Measurements from ENCODE around the gene NKPD1.

NKPD1 gene

DNA sequence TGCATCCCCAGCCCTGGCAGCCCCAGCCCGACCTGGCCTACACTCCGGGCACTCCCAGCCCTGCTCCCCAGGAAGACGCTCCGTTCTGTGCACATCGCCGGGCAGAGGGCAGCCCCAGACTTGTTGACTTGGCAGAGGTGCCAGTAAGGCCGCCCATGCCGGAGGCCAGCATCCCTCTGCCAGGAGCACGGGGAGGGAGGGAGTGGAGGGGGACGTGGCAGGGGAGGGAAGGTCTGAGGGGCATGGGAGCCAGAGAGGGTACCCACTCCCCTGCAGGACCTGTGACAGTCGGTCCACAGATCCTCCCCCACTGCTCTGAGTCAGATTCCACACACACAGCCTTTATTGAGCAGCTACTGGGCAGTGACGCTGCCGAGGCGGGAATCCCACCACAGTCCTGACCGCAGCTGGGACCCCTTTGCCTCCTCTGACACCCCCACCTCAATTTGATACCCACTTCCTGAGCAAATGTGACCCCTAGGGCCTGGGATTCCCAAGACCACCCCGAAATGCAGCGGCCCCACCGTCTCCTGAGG is 1.9 kb upstream of the NKPD1 start:
- H3K27ac ChIP-seq (ENCODE audit: low read depth, low read length, severe bottlenecking), result no peak overlapping the region
- peaks cover 17% of the 10 kb centered on the region for H3K4me1 ChIP-seq (ENCODE audit: control insufficient read depth, insufficient read depth, low read length, poor library complexity, severe bottlenecking)
- no peak overlapping the region for H3K4me3 ChIP-seq (ENCODE audit: extremely low read depth, insufficient read depth, low read length, poor library complexity, severe bottlenecking)
- no peaks in the 10 kb centered on the region for H3K36me3 ChIP-seq (ENCODE audit: control insufficient read depth, insufficient read depth, low read length)
- H3K9me3 ChIP-seq (ENCODE audit: control insufficient read depth, low read length), result no peaks in the 10 kb centered on the region
- WGBS, 2 experiments (ENCODE audit: insufficient coverage in 2 of 2), result 94 to 96% methylated on average over 7 to 17 of the region's 18 CpGs

DNA sequence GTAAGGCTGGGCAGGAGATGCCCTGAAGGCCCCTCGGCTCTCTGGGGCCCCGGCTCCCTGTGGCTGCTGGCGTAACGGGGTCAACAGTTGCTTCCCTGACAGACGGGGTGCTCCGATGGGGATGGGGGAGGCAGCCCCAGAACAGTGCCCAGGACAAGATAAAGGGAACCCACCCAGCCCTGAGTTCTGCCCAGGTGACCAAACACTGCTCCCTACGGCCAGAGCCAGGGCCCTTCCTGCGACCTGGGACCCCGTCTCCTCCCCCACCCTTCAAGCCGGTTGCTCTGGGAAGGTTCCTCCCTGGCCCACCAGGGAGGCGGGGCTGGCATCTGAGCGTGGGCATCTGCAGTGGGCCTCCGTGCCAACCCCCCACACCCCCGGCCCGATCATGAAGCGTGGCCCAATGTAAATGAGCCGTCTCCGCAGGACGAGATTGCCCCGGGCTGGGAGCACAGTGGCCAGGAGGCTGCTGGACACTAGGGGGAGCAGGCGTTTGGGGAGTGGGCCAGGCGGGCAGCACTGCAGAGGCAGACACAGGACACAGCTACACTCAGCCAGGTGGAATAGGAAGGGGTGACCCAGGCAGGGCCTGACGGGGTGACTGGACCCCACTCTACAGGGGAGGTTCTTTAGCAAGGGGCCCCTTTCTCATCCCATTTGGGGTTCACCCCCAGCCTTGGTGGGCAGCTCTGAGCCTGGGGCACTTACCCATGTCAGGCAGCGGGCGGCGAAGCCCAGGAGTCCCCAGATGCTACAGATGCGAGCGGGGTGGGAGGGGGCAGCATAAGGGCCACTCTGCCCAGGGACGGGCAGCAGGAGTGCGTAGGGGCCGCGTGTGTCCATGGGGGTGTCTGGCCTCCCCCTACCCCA is 1.2 kb upstream of the NKPD1 start:
- Histone ChIP-seq H3K4me1 (ENCODE audit: control insufficient read depth, insufficient read depth, low read length, poor library complexity, severe bottlenecking) (peaks cover 17% of the 10 kb centered on the region), H3K9me3 (ENCODE audit: control insufficient read depth, low read length) (no peaks in the 10 kb centered on the region), H3K36me3 (ENCODE audit: control insufficient read depth, insufficient read depth, low read length) (no peaks in the 10 kb centered on the region), H3K27ac (ENCODE audit: low read depth, low read length, severe bottlenecking) (no peak overlapping the region), H3K4me3 (ENCODE audit: extremely low read depth, insufficient read depth, low read length, poor library complexity, severe bottlenecking) (no peak overlapping the region)
- WGBS, 2 experiments (ENCODE audit: insufficient coverage in 2 of 2), result 44 to 57% methylated on average over 20 to 25 of the region's 32 CpGs

DNA sequence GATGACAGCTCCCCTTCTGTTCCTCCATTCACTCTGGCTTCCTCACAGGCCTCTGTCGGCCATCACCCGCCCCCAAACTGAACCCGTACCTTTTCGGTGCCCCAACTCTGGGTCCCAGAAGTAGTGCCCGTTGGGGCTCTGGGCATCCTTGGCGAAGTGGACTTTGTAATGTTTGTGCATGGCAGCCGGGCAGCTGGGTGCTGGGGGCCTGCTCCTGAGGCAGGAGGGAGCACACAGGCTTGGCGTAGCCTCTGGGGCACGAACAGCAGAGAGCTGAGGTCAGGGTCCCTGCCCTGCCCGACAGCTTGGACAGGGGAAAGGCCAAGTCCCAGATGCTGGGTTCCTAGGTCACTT is 834 bp downstream of the NKPD1 start:
- H3K4me1 ChIP-seq (ENCODE audit: control insufficient read depth, insufficient read depth, low read length, poor library complexity, severe bottlenecking), result peaks cover 15% of the 10 kb centered on the region
- H3K36me3 ChIP-seq (ENCODE audit: control insufficient read depth, insufficient read depth, low read length), result no peaks in the 10 kb centered on the region
- H3K4me3 ChIP-seq (ENCODE audit: extremely low read depth, insufficient read depth, low read length, poor library complexity, severe bottlenecking), result no peak overlapping the region
- 88 to 94% methylated on average over 9 to 10 of the region's 10 CpGs for WGBS, 2 experiments (ENCODE audit: insufficient coverage in 2 of 2)
- H3K27ac ChIP-seq (ENCODE audit: low read depth, low read length, severe bottlenecking), result no peak overlapping the region
- no peaks in the 10 kb centered on the region for H3K9me3 ChIP-seq (ENCODE audit: control insufficient read depth, low read length)

DNA sequence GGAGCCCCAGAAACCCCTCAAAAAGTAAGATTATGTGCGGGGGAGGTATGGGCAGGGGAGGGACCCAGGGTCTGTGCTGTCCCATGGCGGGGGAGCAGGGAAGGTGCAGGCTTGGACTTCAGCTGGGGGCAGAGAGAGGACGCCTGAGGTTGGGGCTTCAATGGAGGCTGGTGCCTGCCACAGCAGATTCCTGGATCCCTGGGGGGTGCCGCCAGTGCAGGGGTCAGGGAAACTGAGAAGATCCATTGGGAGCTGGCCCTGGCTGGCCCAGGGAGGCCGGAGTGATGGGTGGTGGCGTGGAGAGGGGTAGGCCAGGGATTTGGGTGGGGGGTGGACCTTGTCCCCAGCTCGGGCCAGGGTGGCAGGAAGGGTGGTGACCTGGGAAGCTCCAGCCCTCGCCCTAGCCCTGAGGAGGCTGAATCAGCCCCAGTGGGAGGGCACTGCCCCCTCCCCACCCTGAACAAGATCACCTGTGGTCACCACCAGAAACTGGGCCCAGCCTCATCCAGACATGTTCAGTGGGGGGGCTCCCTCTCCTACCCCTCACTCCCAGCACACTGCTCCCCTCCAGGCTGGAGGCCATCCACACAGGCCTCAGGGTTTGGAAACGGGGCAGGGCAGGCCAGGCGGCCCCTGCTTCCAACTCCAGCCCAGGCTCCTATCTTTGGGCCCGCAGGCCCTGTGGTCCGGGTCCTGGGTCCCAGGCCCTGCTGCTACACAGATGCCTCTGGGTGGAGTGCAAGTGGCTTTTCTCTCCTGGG is 1.4 kb downstream of the NKPD1 start:
- H3K36me3 ChIP-seq (ENCODE audit: control insufficient read depth, insufficient read depth, low read length), result no peaks in the 10 kb centered on the region
- H3K4me1 ChIP-seq (ENCODE audit: control insufficient read depth, insufficient read depth, low read length, poor library complexity, severe bottlenecking), result peaks cover 11% of the 10 kb centered on the region
- 85 to 89% methylated on average over 7 to 9 of the region's 12 CpGs for WGBS, 2 experiments (ENCODE audit: insufficient coverage in 2 of 2)
- no peaks in the 10 kb centered on the region for H3K9me3 ChIP-seq (ENCODE audit: control insufficient read depth, low read length)
- no peak overlapping the region for H3K27ac ChIP-seq (ENCODE audit: low read depth, low read length, severe bottlenecking)
- no peak overlapping the region for H3K4me3 ChIP-seq (ENCODE audit: extremely low read depth, insufficient read depth, low read length, poor library complexity, severe bottlenecking)

DNA sequence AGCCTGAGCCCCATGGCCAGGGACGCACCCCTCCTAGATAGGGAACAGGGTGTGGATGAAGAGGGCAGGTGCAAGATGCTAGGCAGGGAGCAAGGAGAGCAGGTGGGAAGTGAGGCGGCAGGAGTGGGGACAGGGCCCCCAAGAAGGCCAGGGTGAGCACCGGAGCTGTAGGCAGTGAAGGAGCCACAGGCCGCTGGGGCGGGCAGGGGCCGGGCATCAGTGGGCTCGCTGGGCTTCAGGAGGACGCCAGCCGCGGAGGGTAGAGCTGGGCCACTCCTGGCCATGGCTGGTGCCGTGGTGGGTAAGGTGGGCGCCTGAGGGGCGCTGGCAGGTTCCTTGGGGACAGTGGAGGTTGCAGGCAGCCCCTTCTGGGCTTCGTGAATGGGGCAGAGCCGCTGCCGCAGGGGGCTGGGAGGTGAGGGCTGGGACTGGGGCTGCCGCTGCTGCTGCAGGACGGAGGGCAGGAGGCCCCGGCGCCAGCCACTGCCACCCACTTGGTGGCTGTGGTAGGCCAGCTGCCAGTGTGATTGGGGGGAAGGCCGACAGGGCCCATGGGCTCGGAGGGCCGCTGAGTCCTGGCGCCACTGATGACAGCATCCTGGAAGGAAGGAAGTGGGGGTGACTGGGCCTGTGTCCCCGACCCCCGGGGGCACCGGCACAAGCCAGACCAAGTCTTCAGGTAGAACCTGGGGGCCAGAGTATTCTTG is 2.1 kb downstream of the NKPD1 start:
- Histone ChIP-seq H3K9me3 (ENCODE audit: control insufficient read depth, low read length) (no peaks in the 10 kb centered on the region), H3K36me3 (ENCODE audit: control insufficient read depth, insufficient read depth, low read length) (no peaks in the 10 kb centered on the region), H3K27ac (ENCODE audit: low read depth, low read length, severe bottlenecking) (no peak overlapping the region), H3K4me1 (ENCODE audit: control insufficient read depth, insufficient read depth, low read length, poor library complexity, severe bottlenecking) (peaks cover 7% of the 10 kb centered on the region), H3K4me3 (ENCODE audit: extremely low read depth, insufficient read depth, low read length, poor library complexity, severe bottlenecking) (no peak overlapping the region)
- WGBS, 2 experiments (ENCODE audit: insufficient coverage in 2 of 2), result 92 to 96% methylated on average over 22 to 26 of the region's 27 CpGs

DNA sequence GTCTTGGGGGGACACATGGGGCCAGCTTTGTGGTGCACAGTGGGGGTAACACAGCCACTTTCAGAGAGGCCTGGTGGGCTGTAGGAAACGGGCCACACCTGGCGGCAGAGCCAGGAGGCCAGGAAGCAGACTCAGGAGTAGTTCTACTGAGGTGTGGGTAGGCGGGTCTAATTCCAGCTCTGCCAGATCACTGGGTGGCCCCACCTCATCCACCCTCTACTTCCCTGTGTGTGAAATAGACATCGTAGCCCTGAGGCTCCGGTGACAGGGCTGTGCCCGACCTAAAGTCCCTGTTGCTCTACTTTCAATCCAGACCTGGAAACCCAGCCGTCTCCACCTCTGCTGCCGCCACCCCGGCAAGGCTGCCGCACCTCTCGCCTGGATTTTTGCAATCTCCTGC is 4.0 kb downstream of the NKPD1 start:
- WGBS, 2 experiments (ENCODE audit: insufficient coverage in 2 of 2), result 89 to 93% methylated on average over 10 of the region's 11 CpGs
- no peak overlapping the region for H3K27ac ChIP-seq (ENCODE audit: low read depth, low read length, severe bottlenecking)
- no peaks in the 10 kb centered on the region for H3K36me3 ChIP-seq (ENCODE audit: control insufficient read depth, insufficient read depth, low read length)
- H3K4me3 ChIP-seq (ENCODE audit: extremely low read depth, insufficient read depth, low read length, poor library complexity, severe bottlenecking), result no peak overlapping the region
- no peaks in the 10 kb centered on the region for H3K9me3 ChIP-seq (ENCODE audit: control insufficient read depth, low read length)
- H3K4me1 ChIP-seq (ENCODE audit: control insufficient read depth, insufficient read depth, low read length, poor library complexity, severe bottlenecking), result peaks cover 13% of the 10 kb centered on the region

DNA sequence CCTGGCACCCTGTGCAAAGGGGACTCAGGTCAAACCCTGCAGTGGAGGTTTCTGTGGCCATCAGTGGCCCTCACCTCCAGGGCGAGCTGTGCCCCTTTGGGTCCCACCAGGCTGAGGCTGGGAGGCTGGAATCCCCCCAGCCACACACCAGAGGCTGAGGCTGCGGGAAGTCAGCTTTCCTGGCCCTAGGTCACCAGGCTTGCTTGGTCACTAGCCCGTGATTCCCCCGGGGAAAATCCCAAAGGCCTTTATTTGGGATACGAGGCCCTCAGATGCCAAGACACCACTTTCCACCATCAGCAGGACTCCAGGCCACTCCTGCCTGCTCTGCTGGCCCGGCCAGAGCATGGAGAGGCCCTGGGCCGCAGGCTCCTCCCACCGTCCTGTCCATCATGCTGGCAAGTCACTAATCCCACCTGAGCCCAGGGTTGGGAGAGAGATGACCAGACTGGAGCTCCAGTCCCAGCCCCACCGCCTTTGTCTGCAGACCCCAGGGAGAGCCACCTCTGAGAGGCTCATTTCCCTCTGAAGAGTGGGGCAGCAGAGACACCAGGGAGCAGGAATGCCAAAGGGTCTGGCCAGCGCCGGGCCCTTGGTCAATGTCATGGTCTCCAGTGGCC is 4.7 kb downstream of the NKPD1 start:
- no peak overlapping the region for H3K27ac ChIP-seq (ENCODE audit: low read depth, low read length, severe bottlenecking)
- no peaks in the 10 kb centered on the region for H3K9me3 ChIP-seq (ENCODE audit: control insufficient read depth, low read length)
- H3K4me1 ChIP-seq (ENCODE audit: control insufficient read depth, insufficient read depth, low read length, poor library complexity, severe bottlenecking), result peaks cover 13% of the 10 kb centered on the region
- WGBS, 2 experiments (ENCODE audit: insufficient coverage in 2 of 2), result 85 to 86% methylated on average over 9 to 11 of the region's 11 CpGs
- no peaks in the 10 kb centered on the region for H3K36me3 ChIP-seq (ENCODE audit: control insufficient read depth, insufficient read depth, low read length)
- H3K4me3 ChIP-seq (ENCODE audit: extremely low read depth, insufficient read depth, low read length, poor library complexity, severe bottlenecking), result no peak overlapping the region

DNA sequence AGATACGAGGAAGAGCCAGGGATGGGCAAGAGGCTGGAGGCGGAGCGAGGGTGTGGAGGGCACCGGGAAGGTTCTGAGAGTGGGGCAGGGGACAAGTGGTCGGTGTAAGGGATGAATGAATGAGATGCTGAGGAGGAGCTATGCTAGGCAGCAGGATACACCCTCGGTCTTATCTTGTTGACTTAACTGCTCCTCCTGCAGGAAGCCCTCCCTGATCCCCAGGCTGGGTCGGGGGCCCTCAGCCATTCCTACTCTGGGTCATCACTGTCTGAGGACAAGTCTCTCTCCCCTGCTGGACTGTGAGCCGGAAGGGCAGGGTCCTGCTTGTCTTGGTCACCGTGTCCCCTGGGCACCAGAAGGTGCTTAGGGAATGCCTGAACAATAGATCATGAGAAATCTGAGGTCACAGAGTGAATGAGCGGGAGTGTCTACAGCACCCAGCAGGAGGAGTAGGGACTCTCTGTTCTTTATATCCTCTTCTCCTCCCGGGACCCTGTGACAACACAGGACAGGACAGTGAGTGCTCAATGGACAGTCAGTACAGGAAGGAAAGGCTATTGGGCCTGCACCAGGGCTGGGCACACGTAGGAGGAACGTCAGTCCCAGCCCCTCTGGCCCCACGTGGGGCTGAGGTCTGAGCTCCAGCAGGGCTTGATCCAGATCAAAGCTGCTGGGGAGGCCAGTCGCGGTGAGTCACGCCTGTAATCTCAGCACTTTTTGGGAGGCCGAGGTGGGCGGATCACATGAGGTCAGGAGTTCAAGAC is 6.5 kb downstream of the NKPD1 start:
- no peaks in the 10 kb centered on the region for H3K9me3 ChIP-seq (ENCODE audit: control insufficient read depth, low read length)
- H3K36me3 ChIP-seq (ENCODE audit: control insufficient read depth, insufficient read depth, low read length), result peaks cover 2% of the 10 kb centered on the region
- H3K4me1 ChIP-seq (ENCODE audit: control insufficient read depth, insufficient read depth, low read length, poor library complexity, severe bottlenecking), result peaks cover 13% of the 10 kb centered on the region
- 41% methylated on average over 15 to 18 of the region's 19 CpGs for WGBS, 2 experiments (ENCODE audit: insufficient coverage in 2 of 2)
- peak overlapping the region; percentile 6 for H3K4me3 ChIP-seq (ENCODE audit: extremely low read depth, insufficient read depth, low read length, poor library complexity, severe bottlenecking)
- peak overlapping the region; percentile 67 for H3K27ac ChIP-seq (ENCODE audit: low read depth, low read length, severe bottlenecking)

DNA sequence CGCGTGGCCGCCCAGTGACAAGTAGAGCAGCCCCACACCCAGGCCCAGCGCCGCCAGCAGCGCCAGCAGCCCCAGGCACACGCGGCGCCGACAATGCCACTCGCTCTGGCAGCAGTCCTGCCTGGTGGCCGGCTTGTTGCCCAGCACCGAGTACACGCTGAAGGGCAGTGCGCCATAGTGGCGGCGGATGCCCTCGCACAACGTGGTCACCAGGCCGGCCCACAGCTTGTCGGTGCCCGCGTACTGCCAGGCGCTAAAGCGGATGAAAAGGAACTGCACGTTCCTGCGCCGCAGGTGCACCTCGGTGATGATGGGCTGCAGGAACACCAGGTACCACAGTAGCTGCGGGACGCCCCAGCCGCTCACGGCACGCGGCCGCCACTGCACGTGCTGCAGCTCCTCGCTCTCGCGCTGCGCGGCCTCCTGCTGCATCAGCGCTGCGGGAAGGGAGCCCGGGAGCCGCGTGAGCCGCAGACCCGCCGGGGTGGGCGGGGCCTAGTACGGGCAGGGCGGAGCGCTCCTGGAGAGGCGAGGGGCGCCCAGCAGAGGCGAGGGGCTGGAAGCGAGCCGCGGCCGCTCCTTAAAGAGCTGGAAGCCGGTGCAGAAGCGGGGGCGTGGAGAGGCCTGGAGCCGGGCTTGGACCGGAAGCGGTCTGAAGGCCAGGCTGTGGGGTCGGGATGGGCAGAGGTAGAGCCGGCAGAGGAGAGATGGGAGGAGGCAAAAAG is 7.3 kb downstream of the NKPD1 start:
- WGBS, 2 experiments (ENCODE audit: insufficient coverage in 2 of 2), result 24 to 27% methylated on average over 46 to 57 of the region's 69 CpGs
- Histone ChIP-seq H3K9me3 (ENCODE audit: control insufficient read depth, low read length) (no peaks in the 10 kb centered on the region), H3K27ac (ENCODE audit: low read depth, low read length, severe bottlenecking) (peak overlapping the region; percentile 67), H3K4me1 (ENCODE audit: control insufficient read depth, insufficient read depth, low read length, poor library complexity, severe bottlenecking) (peaks cover 13% of the 10 kb centered on the region), H3K36me3 (ENCODE audit: control insufficient read depth, insufficient read depth, low read length) (peaks cover 3% of the 10 kb centered on the region), H3K4me3 (ENCODE audit: extremely low read depth, insufficient read depth, low read length, poor library complexity, severe bottlenecking) (peak overlapping the region; percentile 6)

Data from mesodermal cell (in vitro differentiated cells).